Motor neuron (in vitro differentiated cells): ENCODE data around the gene TYROBP. TPM values are rescaled to one million over a fixed set of nuclear protein-coding genes. Genes with fewer than 3 reads are reported as not detected.
"Not testable (repeated sequence)": the region's sequence is repeated elsewhere in the genome, so short reads cannot be mapped to it uniquely, and the experiment has no call there.

Source experiments
- ATAC-seq, 8 experiments: fragments of 200-7000 bp; cut with Tn5 transposase; replicated peaks in 6 of 8; 2 replicates each; pipeline ENCODE4 v1.8.0; 2021; ENCODE audit warnings: mild to moderate bottlenecking in 8 of 8, moderate library complexity in 8 of 8
- H3K27ac ChIP-seq, 2 donors: fragments of 250-450 bp; sonication (Bioruptor Pico); 2 replicates each; pipeline ENCODE4 v1.9.0; 2021; ENCODE audit warnings: antibody characterized with exemption in 2 of 2, mild to moderate bottlenecking in 2 of 2, moderate library complexity in 1 of 2
- H3K4me1 ChIP-seq, 2 donors: fragments of 250-450 bp; sonication (Bioruptor Pico); replicated peaks in 1 of 2; 2 replicates each; pipeline ENCODE4 v1.6.1; 2021; ENCODE audit warnings: antibody characterized with exemption in 2 of 2, mild to moderate bottlenecking in 2 of 2, moderate library complexity in 1 of 2
- H3K4me3 ChIP-seq, 5 donors: fragments of 250-450 bp; sonication (Bioruptor Pico); 2 replicates each; pipeline ENCODE4 v1.9.0; 2021; ENCODE audit warnings: antibody characterized with exemption in 5 of 5, mild to moderate bottlenecking in 5 of 5, moderate library complexity in 4 of 5
- WGBS, 10 experiments: fragments of 450-650 bp; shearing (Covaris generic); methylation state at CpG; one replicate each; pipeline ENCODE4 v1.0.0; 2022; 5-methylcytosine and 5-hydroxymethylcytosine counted together
- in situ Hi-C, 9 experiments: fragments of 400-800 bp; cut with MboI; loops; one replicate each; pipeline ENCODE4 v1.15.0; 2021; ENCODE audit warnings: low sequenced_read_pairs in 9 of 9, low pct_unique_long_range_greater_than_20kb in 2 of 9; ENCODE audit not compliant: unreplicated experiment in 9 of 9
- total RNA-seq, 8 experiments: library from RNA; unstranded; fragments of 300-600 nt; gene quantifications; 2 replicates each; pipeline versions ENCODE4 v1.2.3 to v1.2.4, GENCODE V29; 2022

Gene TYROBP
- total RNA-seq, result under 1 TPM in 1 of 8 experiments, not detected in 7; 0.76 TPM

DNA sequence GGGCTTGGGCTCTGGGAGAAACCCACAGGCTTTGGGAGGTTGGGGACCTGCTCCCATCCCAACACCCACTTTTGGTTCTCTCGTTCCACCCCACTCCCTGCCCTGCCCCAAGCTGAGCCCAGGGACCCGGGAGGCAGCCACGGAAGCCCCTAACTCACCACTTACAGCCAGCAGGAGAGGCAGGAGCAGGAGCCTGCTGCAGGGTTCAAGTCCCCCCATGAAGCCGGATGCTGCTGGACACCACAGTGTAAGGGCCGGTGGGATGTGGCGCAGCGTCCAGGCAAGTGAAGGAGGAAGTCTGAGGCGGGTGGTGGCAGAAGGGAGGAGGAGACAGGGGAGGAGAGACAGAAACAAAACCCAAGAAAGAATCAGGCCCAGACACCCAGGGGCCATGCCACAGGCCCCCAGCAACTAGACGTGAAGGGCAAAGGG lies at the start of gene TYROBP:
Gene TYROBP (minus strand): TSS at position 286 of the 432 bp plus-strand sequence. CDS start 67 bp downstream, at position 219.
- ATAC-seq, result no peak

DNA sequence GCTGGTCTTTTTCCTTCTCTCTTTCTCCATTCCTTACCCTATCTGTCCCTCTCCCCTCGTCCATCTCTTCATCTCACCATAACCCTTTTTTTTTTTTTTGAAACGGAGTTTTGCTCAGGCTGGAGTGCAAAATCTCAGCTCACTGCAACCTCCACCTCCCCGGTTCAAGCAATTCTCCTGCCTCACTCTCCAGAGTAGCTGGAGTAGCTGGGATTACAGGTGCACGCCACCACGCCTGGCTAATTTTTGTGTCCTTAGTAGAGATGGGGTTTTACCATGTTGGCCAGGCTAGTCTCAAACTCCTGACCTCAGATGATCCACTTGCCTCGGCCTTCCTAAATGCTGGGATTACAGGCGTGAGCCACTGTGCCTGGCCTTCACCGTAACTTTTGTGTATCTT lies 49.3 kb upstream of the TYROBP start:
- WGBS, 10 experiments, result 0 to 82% (median 45%) methylated on average over 1 to 8 of the region's 8 CpGs; no CpG with 5 or more reads in 2 of the 10 experiments

More for the DNA sequence above, at the start of gene TYROBP:
- in situ Hi-C loops, result no loop called here
- 39 to 87% (median 80%) methylated on average over 1 to 6 of the region's 9 CpGs; no CpG with 5 or more reads in 6 of the 10 experiments for WGBS, 10 experiments
- H3K4me3 ChIP-seq, result no peak within 1 kb of the TSS
- H3K27ac ChIP-seq, result no peak within 1 kb of the TSS
- H3K4me1 ChIP-seq, result peaks cover 0 to 4% of the 10 kb centered on the region in 2 donors

DNA sequence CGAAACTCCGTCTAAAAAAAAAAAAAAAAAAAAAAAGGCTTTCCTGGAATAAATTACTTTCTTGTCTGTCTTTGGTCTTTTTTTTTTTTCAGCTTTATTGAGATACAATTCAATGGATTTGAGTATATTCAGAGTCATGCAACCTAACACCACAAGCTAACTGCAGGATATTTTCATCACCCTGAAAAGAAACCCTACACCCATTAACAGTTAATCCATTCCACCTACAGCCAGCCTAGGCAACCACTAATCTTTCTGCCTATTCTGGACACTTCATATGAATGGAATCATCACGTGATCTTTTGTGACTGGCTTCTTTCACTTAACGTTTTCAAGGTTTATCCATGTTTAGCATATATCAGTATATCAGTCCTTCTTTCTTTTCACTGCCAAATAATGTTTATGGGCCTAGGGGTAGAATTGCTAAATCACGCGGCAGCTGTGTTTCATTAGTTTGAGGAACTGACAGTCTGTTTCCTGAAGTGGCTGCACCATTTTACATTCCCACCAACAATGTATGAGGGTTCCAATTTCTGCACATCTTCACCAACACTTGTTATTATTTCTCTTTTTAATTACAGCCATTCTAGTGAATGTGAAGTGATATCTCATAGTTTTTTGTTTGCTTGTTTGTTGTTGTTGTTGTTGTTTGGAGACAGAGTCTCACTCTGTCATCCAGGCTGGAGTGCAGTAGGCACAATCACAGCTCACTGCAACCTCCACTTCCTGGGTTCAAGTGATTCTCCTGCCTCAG lies 48.0 kb upstream of the TYROBP start:
- in situ Hi-C loops, result no loop called here

More for the DNA sequence above, 49.3 kb upstream of the TYROBP start:
- ATAC-seq, H3K4me3 ChIP-seq, H3K27ac ChIP-seq, in situ Hi-C loops, H3K4me1 ChIP-seq: not testable (repeated sequence)

DNA sequence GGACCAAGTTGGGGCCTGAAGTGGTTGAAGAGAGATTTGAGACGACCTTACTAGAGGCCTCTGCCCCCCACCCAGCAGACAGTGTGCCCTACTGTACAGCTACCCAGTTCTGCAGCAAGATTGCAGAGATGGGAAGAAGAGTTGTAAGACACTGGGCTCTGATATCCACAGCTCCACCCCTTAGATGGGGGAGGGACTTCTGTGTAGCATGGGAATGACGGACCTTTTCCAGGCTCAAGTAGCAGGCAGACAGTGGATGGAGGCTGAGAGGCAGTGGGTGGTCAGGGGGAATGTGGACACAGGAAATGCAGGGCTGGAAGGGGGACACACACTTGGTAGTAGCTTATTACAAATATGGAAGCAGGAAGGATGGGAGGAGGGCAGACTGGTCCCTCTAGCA lies 41.0 kb upstream of the TYROBP start:
- WGBS, 10 experiments, result 17 to 100% (median 38%) methylated on average over 1 to 2 of the region's 2 CpGs; no CpG with 5 or more reads in 7 of the 10 experiments
- ATAC-seq, result no peak

More for the DNA sequence above, 48.0 kb upstream of the TYROBP start:
- 0 to 66% (median 38%) methylated on average over 2 to 6 of the region's 6 CpGs for WGBS, 10 experiments
- Histone ChIP-seq H3K27ac (no peak overlapping the region), H3K4me1 (no peaks in the 10 kb centered on the region), H3K4me3 (no peak overlapping the region)
- ATAC-seq, result peak in 3 of 8 experiments; percentile 13 to 32 (median 27)

DNA sequence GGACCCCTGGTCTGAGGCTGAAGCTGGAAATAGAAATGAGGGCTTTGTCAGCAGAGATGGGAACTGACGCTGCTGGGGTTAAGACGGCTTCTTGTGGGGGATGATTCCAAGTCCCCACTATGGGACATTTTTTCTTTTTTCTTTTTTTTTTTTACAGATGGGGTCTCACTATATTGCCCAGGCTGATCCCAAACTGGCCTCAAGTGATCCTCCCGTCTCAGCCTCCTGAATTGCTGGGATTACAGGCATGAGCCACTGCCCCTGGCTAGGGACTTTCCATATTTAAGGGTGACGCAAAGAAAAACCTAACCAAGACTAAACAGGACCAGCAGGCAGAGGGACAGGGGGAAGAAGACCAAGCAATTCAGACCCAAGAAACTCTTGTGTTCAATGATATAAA lies 38.1 kb upstream of the TYROBP start:
- ATAC-seq, result no peak
- Histone ChIP-seq H3K4me3 (no peak overlapping the region), H3K27ac (no peak overlapping the region), H3K4me1 (no peaks in the 10 kb centered on the region)
- WGBS, 10 experiments, result 59 to 100% (median 85%) methylated on average over 2 to 4 of the region's 4 CpGs; no CpG with 5 or more reads in 4 of the 10 experiments
- in situ Hi-C loops, result no loop called here

More for the DNA sequence above, 41.0 kb upstream of the TYROBP start:
- H3K4me3 ChIP-seq, result no peak overlapping the region
- no peak overlapping the region for H3K27ac ChIP-seq
- in situ Hi-C loops, result no loop called here
- H3K4me1 ChIP-seq, result no peaks in the 10 kb centered on the region

DNA sequence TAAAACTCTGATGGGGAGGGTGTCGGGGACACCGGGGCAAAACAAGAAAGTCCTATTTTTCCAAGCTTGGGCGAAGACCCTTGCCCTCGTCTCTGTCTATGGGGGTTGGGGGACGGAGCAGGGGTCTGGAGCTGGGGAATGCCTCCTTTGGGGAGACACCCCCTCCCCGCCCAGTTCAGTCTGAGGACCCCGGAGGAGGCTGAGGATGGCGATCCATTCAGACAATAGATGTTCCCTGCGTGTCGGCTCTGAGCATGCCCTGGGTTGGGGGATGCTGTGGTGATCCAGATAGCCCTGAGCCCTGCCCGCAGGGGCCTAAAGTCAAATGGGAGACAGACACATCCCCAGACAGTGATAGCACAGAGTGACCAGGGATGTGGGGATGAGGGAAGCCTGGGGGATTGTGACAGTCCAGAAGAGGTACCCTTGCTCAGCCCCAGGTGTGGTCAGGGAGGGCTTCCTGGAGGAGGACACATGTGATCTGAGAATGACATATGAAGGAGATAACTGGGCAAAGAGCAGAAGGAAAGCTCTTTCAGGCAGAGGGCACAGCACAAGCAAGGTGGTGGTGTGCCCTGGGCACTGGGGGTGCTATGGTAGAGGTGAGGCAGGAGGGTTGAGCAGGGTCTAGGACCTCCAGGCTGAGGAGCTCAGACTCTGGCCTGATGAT lies 37.2 kb upstream of the TYROBP start:
- Histone ChIP-seq H3K4me3 (no peak overlapping the region), H3K4me1 (no peaks in the 10 kb centered on the region), H3K27ac (no peak overlapping the region)
- in situ Hi-C loops, result no loop called here
- 40 to 90% methylated on average over 1 to 2 of the region's 11 CpGs; no CpG with 5 or more reads in 8 of the 10 experiments for WGBS, 10 experiments
- ATAC-seq, result no peak

DNA sequence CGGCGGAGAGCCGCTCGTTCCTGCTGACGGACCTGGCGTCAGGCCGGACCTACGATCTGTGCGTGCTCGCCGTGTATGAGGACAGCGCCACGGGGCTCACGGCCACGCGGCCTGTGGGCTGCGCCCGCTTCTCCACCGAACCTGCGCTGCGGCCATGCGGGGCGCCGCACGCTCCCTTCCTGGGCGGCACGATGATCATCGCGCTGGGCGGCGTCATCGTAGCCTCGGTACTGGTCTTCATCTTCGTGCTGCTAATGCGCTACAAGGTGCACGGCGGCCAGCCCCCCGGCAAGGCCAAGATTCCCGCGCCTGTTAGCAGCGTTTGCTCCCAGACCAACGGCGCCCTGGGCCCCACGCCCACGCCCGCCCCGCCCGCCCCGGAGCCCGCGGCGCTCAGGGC lies 36.5 kb upstream of the TYROBP start:
- in situ Hi-C loops, result no loop called here
- ATAC-seq, result no peak
- no peaks in the 10 kb centered on the region for H3K4me1 ChIP-seq
- WGBS, 10 experiments, result 82 to 100% methylated on average over 1 to 9 of the region's 52 CpGs; no CpG with 5 or more reads in 8 of the 10 experiments
- no peak overlapping the region for H3K27ac ChIP-seq
- H3K4me3 ChIP-seq, result no peak overlapping the region

DNA sequence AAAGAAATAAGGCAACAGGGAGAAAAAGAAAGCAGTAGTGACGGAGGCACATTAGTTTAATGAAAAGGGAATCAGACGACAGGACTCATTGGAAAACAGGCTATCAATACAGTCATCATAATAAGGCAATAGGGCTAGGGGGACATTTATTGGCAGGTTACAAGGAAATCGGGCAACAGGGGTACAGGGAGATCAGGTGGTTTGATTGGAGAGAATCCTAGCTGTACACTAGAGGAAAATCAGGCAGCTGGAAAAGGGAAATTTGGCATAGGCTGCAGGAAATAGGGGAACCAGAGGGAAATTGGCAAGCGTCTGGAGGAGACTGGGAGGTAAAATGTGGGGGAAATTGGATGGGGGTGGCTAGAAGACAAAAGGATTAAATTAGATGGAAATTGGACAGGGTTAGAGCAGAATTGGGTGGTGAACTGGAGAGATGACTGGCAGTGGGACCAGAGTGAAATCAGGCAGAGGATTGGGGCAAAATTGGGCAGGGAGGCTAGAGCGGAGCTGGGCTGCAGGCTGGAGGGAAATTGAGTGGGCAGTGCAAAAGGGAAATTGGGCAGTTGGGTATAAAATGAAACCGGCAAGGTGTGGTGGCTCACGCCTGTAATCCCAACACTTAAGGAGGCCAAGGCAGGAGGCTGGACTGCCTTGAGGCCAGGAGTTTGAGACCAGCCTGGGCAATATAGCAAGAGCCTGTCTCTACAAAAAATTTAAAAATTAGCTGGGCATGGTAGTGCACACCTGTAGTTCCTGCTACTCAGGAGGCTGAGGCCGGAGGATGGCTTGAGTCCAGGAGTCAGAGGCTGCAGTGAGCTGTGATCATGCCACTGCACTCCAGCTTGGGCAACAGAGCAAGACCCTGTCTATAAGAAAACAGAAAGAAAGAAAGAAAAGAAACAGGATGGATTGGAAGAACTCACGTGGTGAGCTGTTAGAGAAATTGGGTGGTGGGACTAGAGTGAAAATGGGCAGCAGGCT lies 35.5 kb upstream of the TYROBP start:
- H3K4me1 ChIP-seq, result no peaks in the 10 kb centered on the region

DNA sequence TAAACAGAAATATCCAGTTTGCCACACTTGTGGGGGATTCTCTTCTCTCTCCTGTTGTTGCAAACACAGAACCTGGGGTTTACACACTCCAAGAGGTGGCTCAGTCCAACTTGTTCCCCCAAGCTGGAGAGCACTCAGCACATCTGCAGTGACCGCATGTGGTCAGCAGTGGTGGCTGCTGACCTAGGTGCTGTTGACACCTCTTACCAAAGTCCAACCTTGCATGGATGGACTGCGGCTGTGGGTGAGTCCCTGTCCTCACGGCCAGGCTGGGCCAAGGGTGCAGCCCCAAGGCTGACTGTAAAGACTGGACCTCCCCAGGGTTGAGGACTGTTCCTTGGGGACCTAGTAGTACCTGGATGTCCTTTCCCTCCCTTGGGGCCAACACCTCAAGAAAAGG lies 34.1 kb upstream of the TYROBP start:
- in situ Hi-C loops, result no loop called here
- H3K4me3 ChIP-seq, result no peak overlapping the region
- no peak overlapping the region for H3K27ac ChIP-seq
- 80 to 100% (median 100%) methylated on average over 1 to 2 of the region's 3 CpGs; no CpG with 5 or more reads in 5 of the 10 experiments for WGBS, 10 experiments
- peaks cover 0 to 8% of the 10 kb centered on the region in 2 donors for H3K4me1 ChIP-seq
- no peak for ATAC-seq

More for the DNA sequence above, 35.5 kb upstream of the TYROBP start:
- ATAC-seq, result no peak
- in situ Hi-C loops, result no loop called here
- 68 to 96% (median 82%) methylated on average over 3 to 9 of the region's 9 CpGs for WGBS, 10 experiments
- no peak overlapping the region for H3K27ac ChIP-seq
- H3K4me3 ChIP-seq, result no peak overlapping the region

DNA sequence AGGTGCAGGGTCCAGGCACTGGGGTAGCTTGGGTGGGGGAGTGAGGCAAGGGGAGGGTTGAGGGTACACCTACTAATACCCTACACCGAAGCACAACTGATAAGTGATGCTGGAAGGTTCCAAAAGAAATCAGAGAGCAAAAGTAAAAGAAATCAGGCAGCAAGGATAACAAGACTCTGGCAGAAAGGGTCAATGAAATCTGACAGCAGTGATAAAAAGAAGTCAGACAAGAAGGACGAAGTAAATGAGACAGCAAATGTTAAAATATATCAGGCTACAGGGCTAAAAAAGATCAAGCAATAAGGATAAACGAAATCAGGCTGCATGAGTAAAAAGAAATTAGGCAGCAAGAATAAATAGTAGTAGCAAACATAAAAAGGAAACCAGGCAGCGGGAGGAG lies 32.7 kb upstream of the TYROBP start:
- 38 to 100% (median 64%) methylated on average over 1 to 4 of the region's 4 CpGs; no CpG with 5 or more reads in 1 of the 10 experiments for WGBS, 10 experiments
- in situ Hi-C loops, result no loop called here

DNA sequence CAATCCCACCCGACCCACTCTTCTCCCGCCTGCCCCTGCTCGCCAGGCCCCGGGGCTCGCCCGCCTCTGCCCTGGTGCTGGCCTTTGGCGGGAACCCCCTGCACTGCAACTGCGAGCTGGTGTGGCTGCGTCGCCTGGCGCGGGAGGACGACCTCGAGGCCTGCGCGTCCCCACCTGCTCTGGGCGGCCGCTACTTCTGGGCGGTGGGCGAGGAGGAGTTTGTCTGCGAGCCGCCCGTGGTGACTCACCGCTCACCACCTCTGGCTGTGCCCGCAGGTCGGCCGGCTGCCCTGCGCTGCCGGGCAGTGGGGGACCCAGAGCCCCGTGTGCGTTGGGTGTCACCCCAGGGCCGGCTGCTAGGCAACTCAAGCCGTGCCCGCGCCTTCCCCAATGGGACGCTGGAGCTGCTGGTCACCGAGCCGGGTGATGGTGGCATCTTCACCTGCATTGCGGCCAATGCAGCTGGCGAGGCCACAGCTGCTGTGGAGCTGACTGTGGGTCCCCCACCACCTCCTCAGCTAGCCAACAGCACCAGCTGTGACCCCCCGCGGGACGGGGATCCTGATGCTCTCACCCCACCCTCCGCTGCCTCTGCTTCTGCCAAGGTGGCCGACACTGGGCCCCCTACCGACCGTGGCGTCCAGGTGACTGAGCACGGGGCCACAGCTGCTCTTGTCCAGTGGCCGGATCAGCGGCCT lies 32.1 kb upstream of the TYROBP start:
- WGBS, 10 experiments, result 83 to 100% (median 98%) methylated on average over 3 to 12 of the region's 51 CpGs; no CpG with 5 or more reads in 7 of the 10 experiments
- H3K4me3 ChIP-seq, result no peak overlapping the region
- H3K27ac ChIP-seq, result no peak overlapping the region
- in situ Hi-C loops, result no loop called here
- H3K4me1 ChIP-seq, result peaks cover 4 to 15% of the 10 kb centered on the region in 2 donors
- ATAC-seq, result no peak

More for the DNA sequence above, 32.7 kb upstream of the TYROBP start:
- no peak overlapping the region for H3K4me3 ChIP-seq
- no peak overlapping the region for H3K27ac ChIP-seq
- ATAC-seq, result no peak
- peaks cover 0 to 11% of the 10 kb centered on the region in 2 donors for H3K4me1 ChIP-seq
